ENCODE measurements around the gene NBEAL2.

DNA sequence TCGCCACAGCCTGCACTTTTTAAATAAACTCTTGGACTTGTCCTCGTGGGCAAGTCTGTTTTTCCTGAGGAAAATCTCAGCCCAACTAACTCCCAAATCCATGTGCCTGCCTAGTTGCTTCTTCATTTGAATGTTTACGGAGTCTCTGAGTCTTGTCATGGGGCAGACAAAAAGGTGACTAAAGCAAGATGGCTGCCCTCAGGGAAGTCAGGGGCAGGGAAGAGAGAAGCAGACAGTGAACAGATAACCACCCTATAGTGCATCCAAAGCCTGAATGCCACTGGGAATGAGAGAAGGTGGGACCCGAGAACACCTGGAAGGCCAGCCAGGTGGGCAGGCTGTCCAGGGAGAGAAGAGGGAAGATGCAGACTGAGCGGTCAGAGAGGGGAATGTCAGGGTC lies 24.3 kb upstream of the NBEAL2 start:
- TF ChIP-seq ZFP30 (CRISPR knock-in tag; IDR thresholded peaks at IDR 0.05) (no peak), TCF4 (CRISPR knock-in tag; IDR thresholded peaks at IDR 0.05; ENCODE audit: borderline replicate concordance) (no peak), ZNF565 (CRISPR knock-in tag; conservative IDR thresholded peaks at IDR 0.05; ENCODE audit: low read depth) (no peak), PPARA (CRISPR knock-in tag; IDR thresholded peaks at IDR 0.05; ENCODE audit: borderline replicate concordance) (no peak), TSHZ2 (CRISPR knock-in tag; IDR thresholded peaks at IDR 0.05) (no peak), RARB (CRISPR knock-in tag; IDR thresholded peaks at IDR 0.05) (no peak), ISL1 (CRISPR knock-in tag; IDR thresholded peaks at IDR 0.05) (no peak), CSRNP3 (CRISPR knock-in tag; IDR thresholded peaks at IDR 0.05) (no peak), CSDC2 (CRISPR knock-in tag; IDR thresholded peaks at IDR 0.05) (no peak), ZNF8 (CRISPR knock-in tag; IDR thresholded peaks at IDR 0.05) (no peak), ARNTL (CRISPR knock-in tag; IDR thresholded peaks at IDR 0.05; ENCODE audit: borderline replicate concordance, low read depth) (no peak), ZC3H10 (CRISPR knock-in tag; IDR thresholded peaks at IDR 0.05) (no peak), PATZ1 (CRISPR knock-in tag; IDR thresholded peaks at IDR 0.05; ENCODE audit: borderline replicate concordance) (no peak)
